Measurements from ENCODE around the gene COX8C.

COX8C gene

DNA sequence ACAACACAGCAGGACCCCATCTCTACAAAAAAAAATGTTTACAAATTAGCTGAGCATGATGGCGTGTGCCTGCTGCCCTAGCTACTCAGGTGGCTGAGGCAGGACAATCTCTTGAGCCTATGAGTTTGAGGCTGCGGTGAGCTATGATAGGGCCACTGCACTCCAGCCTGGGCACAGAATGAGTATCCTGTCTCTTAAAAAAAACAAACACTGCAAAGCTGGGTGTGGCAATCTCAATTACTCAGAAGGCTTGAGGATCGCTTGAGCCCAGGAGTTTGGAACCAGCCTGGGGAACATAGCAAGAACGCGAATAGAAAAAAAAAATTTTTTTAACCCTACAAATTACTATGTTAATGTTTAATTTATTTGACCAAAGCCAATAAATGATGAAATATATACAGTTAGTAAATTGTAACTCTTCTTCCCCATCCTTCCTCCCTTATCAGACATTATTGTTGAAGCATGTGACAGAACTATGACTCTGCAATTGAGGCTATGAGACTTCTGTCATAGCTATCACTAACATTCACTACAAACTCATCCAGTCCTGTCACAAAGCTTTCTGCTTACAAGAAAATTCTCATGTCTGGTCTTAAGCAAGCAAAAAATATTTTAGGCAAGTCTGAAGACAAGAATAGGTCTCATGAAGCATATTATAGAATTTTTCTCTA is 23.9 kb upstream of the COX8C start:
- no peak overlapping the region for H3K4me3 ChIP-seq (ENCODE audit: low read length)
- TF ChIP-seq, protein P1, sequence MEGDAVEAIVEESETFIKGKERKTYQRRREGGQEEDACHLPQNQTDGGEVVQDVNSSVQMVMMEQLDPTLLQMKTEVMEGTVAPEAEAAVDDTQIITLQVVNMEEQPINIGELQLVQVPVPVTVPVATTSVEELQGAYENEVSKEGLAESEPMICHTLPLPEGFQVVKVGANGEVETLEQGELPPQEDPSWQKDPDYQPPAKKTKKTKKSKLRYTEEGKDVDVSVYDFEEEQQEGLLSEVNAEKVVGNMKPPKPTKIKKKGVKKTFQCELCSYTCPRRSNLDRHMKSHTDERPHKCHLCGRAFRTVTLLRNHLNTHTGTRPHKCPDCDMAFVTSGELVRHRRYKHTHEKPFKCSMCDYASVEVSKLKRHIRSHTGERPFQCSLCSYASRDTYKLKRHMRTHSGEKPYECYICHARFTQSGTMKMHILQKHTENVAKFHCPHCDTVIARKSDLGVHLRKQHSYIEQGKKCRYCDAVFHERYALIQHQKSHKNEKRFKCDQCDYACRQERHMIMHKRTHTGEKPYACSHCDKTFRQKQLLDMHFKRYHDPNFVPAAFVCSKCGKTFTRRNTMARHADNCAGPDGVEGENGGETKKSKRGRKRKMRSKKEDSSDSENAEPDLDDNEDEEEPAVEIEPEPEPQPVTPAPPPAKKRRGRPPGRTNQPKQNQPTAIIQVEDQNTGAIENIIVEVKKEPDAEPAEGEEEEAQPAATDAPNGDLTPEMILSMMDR (conservative IDR thresholded peaks at IDR 0.05; ENCODE audit: low read length), result no peak
- no peak for DNase-seq (ENCODE audit: low read depth)

DNA sequence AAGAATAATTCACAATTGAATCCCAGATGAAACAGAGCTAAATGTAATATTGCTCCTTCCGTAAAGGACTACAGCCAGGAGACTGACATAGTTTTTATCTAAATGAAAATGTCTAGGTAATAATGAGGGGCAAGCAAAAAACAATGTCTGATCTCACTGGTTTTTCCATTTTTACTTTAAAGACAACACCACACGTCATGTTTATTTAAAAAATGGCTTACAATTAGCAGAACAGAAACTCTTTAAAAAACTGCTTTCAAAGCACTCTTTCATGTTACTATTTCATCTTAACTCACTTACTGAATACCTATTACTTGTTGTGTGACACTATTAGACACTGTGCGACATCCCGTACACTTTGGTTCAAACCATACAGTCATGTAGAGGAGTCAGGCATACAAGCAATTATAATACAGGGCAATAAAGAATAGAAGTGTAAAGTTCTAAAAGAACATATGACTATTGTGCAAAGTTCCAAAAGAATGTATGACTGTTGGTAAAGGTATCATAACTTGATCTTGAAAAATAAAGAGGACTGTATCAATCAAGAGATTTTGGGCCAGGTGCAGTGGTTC is 23.3 kb upstream of the COX8C start:
- TF ChIP-seq, protein P1 (conservative IDR thresholded peaks at IDR 0.05; ENCODE audit: low read length), result no peak
- no peak overlapping the region for H3K4me3 ChIP-seq (ENCODE audit: low read length)
- no peak for DNase-seq (ENCODE audit: low read depth)

DNA sequence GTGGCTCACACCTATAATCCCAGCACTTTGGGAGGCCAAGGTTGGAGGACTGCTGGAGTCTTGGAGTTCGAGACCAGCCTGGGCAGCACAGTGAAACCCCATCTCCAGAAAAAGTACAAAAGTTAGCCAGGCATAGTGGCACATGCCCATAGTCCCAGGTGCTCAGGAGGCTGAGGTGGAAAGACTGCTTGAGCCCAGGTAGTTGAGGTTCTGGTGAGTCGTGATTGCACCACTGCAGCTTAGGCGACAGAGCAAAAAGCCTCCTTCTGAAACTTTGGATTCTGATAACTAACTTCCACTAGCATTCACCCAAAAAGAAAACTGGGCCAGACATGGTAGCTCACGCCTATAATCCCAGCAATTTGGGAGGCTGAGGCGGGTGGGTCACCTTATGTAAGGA is 20.8 kb upstream of the COX8C start:
- H3K4me3 ChIP-seq (ENCODE audit: low read length), result no peak overlapping the region
- DNase-seq (ENCODE audit: low read depth), result no peak
- TF ChIP-seq, protein P1 (conservative IDR thresholded peaks at IDR 0.05; ENCODE audit: low read length), result no peak

DNA sequence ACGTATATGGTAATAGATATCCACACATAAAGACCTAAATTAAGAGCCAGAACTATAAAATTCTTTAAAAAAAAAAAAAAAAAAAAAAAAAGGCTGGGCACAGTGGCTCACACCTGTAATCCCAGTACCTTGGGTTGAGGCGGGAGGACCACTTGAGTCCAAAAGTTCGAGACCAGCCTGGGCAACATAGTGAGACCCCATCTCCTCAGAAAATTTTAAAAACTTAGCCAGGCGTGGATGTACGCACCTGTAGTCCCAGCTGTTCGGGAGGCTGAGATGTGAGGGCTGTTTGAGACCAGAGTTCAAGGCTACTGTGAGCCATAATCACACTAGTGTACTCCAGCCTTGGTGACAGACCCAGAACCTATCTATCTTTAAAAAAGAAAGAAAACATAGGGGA is 18.4 kb upstream of the COX8C start:
- DNase-seq (ENCODE audit: low read depth), result no peak
- H3K4me3 ChIP-seq (ENCODE audit: low read length), result no peak overlapping the region
- TF ChIP-seq, protein P1 (conservative IDR thresholded peaks at IDR 0.05; ENCODE audit: low read length), result no peak

DNA sequence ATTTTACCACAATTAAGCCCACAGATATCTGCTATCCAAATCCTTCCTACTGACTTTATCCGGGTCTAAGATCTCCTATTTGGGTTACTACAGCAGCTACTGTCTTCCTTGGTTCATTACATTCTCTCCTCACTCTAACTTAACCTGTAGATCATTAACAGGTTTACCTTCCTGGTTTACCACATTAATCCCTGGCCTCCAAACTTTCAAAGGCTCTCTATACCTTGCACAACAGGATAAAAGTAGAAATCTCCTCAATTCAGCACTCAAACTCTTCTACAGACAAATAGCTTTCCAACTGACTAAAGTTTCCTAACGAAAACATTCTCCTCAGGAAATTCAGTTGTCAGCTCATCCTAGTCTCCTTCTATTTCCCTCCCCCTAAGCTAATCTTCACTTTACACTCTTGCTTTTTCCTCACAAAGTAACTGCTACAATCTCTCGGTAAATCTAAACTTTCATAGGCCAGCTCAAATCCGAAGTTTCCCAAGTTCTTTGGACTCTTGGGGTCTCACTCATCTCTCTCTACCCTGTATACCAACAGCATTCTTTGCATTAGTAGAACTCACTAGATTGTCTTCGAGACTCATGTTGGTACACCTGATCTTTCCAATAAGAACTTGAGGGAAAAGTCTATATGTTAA is 16.9 kb upstream of the COX8C start:
- TF ChIP-seq, protein P1 (conservative IDR thresholded peaks at IDR 0.05; ENCODE audit: low read length), result no peak
- no peak for DNase-seq (ENCODE audit: low read depth)
- H3K4me3 ChIP-seq (ENCODE audit: low read length), result no peak overlapping the region

DNA sequence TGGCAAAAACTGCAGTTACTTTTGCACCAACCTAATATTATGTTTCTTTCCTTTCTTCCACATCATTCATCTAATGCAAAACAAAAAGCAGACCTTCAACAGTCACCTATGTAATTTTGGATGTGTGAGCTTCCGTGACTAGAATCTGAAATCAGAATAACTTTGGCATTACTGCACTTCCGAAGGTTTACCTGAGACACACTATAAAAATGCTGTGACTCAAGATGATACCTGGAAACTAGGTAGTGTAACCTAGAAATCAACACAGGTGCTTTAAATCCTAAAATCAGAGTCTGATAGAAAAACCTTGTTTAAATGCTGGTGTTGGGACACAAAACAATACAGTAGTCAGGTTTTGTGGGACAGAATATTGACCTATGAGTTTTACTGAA is 16.4 kb upstream of the COX8C start:
- TF ChIP-seq, protein P1 (conservative IDR thresholded peaks at IDR 0.05; ENCODE audit: low read length), result no peak
- H3K4me3 ChIP-seq (ENCODE audit: low read length), result no peak overlapping the region
- DNase-seq (ENCODE audit: low read depth), result no peak
